GM12865 (cell line): Measurements from ENCODE around the gene CENPK.
"Not testable (repeated sequence)": the region's sequence is repeated elsewhere in the genome, so short reads cannot be mapped to it uniquely, and the experiment has no call there.

Experiments used
- DNase-seq: peaks from one replicate; pipeline ENCODE4 v3.0.0; 2010; ENCODE audit warnings: low read depth
- H3K4me3 ChIP-seq: 2 replicates; pipeline ENCODE4 v1.5.1; 2011; ENCODE audit warnings: mild to moderate bottlenecking, low read depth, low read length, control low read depth
- CTCF ChIP-seq: IDR thresholded peaks from 2 replicates; pipeline ENCODE4 v1.5.1; 2011; ENCODE audit warnings: low read length, control low read depth, low read depth, inconsistent platforms; ENCODE audit not compliant: insufficient read depth; ENCODE audit errors: missing control alignments

Gene CENPK, protein sequence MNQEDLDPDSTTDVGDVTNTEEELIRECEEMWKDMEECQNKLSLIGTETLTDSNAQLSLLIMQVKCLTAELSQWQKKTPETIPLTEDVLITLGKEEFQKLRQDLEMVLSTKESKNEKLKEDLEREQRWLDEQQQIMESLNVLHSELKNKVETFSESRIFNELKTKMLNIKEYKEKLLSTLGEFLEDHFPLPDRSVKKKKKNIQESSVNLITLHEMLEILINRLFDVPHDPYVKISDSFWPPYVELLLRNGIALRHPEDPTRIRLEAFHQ

GRCh38 chr5:65562731-65563701, at the start of gene CENPK, which contains the start of gene PPWD1:
CENPK (minus strand) TSS chr5:65563168; CDS start chr5:65554907, 8,261 bp downstream.
PPWD1 (plus strand) TSS chr5:65563296; CDS start chr5:65563311, 15 bp downstream.
- peak within 1 kb of the TSS; percentile 75 for H3K4me3 ChIP-seq
- DNase-seq, result peak; percentile 97
- no peak for TF ChIP-seq CTCF

DNA sequence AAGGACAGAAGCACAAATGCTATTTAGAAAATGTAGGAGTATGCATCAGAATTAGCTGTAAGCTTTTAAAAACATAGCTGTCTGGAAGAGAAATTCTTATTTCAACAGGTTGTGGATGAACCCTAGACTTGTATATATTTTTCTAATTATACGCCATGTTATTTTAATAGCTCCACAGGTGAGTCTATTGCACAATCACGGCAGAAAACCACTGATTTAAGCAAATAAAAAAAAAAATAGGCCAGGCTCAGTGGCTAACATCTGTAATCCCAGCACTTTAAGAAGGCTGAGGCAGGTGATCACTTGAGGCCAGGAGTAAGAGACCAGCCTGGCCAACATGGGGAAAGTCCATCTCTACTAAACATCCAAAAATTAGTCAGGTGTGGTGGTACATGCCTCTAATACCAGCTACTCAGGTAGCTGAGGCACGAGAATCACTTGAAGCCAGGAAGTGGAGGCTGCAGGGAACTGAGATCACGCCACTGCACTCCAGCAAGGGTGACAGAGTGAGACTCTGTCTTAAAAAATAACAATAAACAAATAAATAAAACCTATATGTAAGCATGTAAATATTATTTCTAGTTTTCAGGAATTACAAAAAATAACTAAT, 49.4 kb upstream of the CENPK start:
- H3K4me3 ChIP-seq, result no peak overlapping the region
- no peak for TF ChIP-seq CTCF
- no peak for DNase-seq

DNA sequence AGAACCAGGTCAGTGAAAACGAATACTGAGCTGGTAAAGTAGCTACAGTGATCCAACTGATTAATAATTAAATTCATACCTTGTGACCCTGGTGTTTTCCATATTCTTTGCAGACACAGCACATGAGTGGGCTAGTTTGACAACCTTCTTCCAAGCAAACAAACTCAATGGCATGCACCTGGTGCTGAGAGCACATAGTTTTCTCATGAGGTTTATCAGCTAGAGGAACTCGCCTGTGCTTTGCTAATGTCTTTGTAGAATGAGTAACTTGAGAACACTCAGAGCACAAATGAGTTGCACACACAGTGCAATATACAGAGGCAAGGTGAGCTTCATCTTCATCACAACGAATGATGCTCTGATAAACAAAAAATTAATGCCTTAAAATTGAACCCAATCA, 48.6 kb upstream of the CENPK start:
- no peak for DNase-seq
- no peak overlapping the region for H3K4me3 ChIP-seq
- TF ChIP-seq CTCF, result no peak

DNA sequence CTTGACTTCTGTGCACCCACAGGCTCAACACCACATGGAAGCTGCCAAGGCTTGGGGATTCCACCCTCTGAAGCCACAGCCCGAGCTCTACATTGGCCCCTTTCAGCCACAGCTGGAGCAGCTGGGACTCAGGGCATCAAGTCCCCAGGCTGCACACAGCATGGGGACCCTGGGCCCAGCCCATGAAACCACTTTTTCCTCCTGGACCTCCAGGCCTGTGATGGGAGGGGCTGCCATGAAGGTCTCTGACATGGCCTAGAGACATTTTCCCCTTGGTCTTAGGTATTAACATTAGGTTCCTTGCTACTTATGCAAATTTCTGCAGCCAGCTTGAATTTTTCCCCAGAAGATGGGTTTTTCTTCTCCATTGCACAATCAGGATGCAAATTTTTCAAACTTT, 38.8 kb upstream of the CENPK start:
- not testable (repeated sequence) for DNase-seq, H3K4me3 ChIP-seq

- no peak for DNase-seq
- no peak overlapping the region for H3K4me3 ChIP-seq
- TF ChIP-seq CTCF, result no peak
Measured at GRCh38 chr5:65588694-65589093, 25.7 kb upstream of the CENPK start.

DNA sequence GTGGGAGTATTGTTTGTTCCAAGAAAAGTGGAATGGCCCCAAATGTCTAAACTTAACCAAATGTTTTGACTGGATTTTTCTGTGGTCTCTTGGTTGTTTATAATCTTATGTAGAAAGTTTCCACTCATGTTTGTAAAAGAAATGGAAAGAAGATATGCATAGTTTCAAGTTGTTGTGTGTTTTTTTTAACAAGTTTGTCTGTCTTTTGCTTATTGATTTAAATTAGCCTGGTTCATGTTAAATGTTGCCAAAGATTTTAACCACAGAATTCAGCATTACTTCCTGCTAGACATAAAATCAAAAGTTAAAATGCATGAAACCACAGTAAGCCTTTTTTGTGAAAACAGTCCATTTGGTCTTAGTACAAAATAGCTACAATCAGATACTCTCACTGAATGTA, 14.2 kb upstream of the CENPK start:
- no peak overlapping the region for H3K4me3 ChIP-seq
- TF ChIP-seq CTCF, result no peak
- no peak for DNase-seq
